K562 (cell line): Measurements from ENCODE around the gene ENTPD3.

Experiments used
- CHD2 ChIP-seq: IDR thresholded peaks from 2 replicates; pipeline ENCODE4 v1.6.1; 2011; ENCODE audit warnings: low read depth, low read length
- CREB3 ChIP-seq: fragments of 450-650 bp; conservative IDR thresholded peaks from 2 replicates; pipeline ENCODE4 v1.6.1; 2016; ENCODE audit warnings: missing genetic modification characterization, low read depth, mild to moderate bottlenecking, missing compliant biosample characterization, moderate library complexity
- FOXK1 ChIP-seq: sonication (generic); formaldehyde crosslinking; IDR thresholded peaks from 2 replicates; pipeline ENCODE4 v1.8.0; 2022; ENCODE audit warnings: missing genetic modification reagents, mild to moderate bottlenecking, borderline replicate concordance
- GABPA ChIP-seq: fragments of 200-800 bp; sonication (Bioruptor generic); conservative IDR thresholded peaks from 2 replicates; pipeline ENCODE4 v1.6.1; 2016; ENCODE audit warnings: low read depth, missing genetic modification characterization, missing compliant biosample characterization
- MCM5 ChIP-seq: fragments of 450-650 bp; IDR thresholded peaks from 2 replicates; pipeline ENCODE4 v1.6.1; 2016; ENCODE audit warnings: low read depth
- MTA1 ChIP-seq: fragments of 450-650 bp; IDR thresholded peaks from 2 replicates; pipeline ENCODE4 v1.6.1; 2017; ENCODE audit warnings: borderline replicate concordance
- NFE2 ChIP-seq: IDR thresholded peaks from 2 replicates; pipeline ENCODE4 v1.6.1; 2014; ENCODE audit warnings: antibody characterized with exemption, low read depth
- STAT5B ChIP-seq: fragments of 250-450 bp; sonication (Bioruptor Pico); IDR thresholded peaks from 2 replicates; pipeline ENCODE4 v1.8.0; 2021; ENCODE audit warnings: mild to moderate bottlenecking, inconsistent platforms
- XRCC5 ChIP-seq: fragments of 200-400 bp; formaldehyde crosslinking; IDR thresholded peaks from 2 replicates; pipeline ENCODE4 v1.6.1; 2017; ENCODE audit warnings: low read depth, mild to moderate bottlenecking, low read length
- ZKSCAN1 ChIP-seq: fragments of 150-350 bp; IDR thresholded peaks from 2 replicates; pipeline ENCODE4 v1.6.1; 2016; ENCODE audit warnings: low read depth, low read length

- TF ChIP-seq GABPA (tag) (no peak), STAT5B (no peak), CREB3 (tag) (no peak), CHD2 (no peak), MCM5 (no peak), MTA1 (no peak), NFE2 (peak; percentile 99), ZKSCAN1 (no peak), FOXK1 (CRISPR knock-in tag) (no peak), XRCC5 (no peak)
Measured at GRCh38 chr3:40366203-40367162, 20.5 kb upstream of the ENTPD3 start.
